HG03103 (cell line): ENCODE measurements around the gene FTSJ1.
"Not testable (repeated sequence)": the region's sequence is repeated elsewhere in the genome, so short reads cannot be mapped to it uniquely, and the experiment has no call there.

ENCODE experiments used
- ATAC-seq: cut with Tn5 transposase; IDR thresholded peaks from one replicate; pipeline ENCODE4 v1.9.1; 2021; ENCODE audit warnings: low read depth; ENCODE audit not compliant: unreplicated experiment

The FTSJ1 gene

DNA sequence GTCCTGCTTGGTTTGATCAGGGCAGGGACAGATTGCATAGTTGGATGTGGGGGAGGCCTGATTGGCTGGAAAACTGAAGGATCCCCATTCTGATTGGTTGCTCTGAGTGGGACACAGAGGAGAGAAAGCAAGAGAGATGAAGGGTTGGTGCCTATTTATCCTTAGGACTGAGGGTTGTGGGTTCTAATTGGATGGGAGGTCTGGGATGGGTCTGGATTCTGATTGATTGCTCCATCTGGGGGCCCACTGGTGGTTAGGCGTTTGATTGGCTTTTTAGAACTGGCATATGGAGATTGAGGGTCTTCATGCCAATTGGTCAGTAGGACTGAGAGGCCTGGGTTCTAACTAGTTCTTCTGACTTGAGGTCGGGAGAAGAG lies 45.0 kb downstream of the FTSJ1 start:
- ATAC-seq, result no peak

DNA sequence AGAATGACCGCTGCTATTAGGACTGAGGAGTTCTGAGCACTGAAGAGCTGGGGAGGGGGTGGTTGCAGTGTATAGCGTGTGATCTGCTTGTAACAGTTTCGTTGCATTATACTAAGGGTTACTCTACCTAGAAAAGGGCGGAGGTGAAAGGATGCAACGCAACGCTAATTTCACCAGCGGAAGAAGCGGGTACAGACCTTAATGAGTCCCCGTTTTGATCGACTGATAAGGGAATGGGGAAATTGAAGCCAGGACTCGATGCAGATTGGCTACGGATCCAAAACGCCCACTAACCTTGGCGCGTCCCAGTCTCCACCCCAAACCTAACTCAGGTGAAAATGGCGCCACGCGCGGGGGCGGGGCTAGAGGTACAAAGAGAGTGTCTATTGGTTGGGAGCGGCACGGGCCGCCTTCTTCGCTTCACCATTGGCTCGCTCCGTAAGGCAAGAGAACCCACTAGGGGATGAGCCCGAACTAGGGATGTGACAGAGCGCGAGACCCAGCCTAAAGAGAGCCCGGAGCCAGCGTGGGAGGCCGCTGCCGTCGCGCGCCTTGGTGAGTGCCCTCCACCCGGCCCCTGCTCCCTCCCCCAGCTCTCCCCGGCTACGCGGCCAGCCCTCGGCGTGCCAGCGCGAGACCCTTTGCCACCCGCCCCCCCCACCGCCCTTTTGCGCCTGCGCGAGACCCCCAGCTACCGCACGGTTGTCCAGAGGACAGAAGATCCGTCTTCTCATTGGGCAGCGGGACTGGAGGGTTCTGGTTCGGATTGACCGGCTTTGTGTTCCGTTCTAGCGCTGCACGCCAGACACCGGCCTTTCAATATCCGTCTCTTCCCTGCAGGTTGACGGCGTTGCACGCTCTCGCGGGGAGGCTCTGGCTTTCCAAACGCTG lies 45.6 kb downstream of the FTSJ1 start, which contains the start of gene EBP:
Gene EBP (plus strand): TSS at position 456 of the 891 bp plus-strand sequence. CDS start 1,964 bp downstream, outside the sequence.
- peak; percentile 95 for ATAC-seq

DNA sequence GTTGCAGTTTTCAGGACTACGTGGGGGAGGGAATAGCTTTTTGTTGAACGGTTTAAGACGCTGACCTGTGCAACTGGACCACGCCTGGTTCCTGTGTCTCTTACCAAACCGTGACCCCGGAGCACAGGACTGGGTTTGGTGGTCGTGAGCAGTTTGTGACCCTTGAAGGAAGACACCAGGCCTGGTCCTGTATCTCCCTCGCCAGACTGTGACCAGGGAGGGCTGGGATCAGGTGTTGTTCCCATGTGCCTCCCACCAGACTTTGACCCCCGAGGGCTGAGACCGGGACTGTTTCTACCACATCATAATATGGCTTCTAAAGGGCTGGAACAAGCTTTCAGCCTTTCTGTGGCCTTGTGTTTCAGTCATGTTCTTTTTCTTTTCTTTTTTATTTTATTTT lies 46.3 kb downstream of the FTSJ1 start:
- no peak for ATAC-seq

DNA sequence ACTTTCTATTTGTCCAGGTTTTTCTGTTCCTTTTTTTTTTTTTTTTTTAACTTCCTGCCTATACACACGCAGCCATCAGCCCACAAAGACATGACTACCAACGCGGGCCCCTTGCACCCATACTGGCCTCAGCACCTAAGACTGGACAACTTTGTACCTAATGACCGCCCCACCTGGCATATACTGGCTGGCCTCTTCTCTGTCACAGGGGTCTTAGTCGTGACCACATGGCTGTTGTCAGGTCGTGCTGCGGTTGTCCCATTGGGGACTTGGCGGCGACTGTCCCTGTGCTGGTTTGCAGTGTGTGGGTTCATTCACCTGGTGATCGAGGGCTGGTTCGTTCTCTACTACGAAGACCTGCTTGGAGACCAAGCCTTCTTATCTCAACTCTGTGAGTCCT lies 47.7 kb downstream of the FTSJ1 start:
- ATAC-seq, result no peak

DNA sequence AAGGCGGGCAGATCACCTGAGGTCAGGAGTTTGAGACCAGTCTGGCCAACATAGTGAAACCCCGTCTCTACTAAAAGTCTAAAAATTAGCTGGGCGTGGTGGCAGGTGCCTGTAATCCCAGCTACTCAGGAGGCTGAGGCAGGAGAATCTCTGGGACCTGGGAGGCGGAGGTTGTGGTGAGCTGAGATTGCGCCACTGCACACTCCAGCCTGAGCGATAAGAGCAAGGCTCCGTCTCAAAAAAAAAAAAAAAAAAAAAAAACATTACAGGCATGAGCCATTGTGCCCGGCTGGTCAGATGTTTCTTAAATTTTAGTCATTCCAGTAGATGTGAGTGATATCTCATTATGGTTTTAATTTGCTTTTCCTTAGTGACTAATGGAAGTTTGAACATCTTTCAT lies 49.9 kb downstream of the FTSJ1 start:
- not testable (repeated sequence) for ATAC-seq

DNA sequence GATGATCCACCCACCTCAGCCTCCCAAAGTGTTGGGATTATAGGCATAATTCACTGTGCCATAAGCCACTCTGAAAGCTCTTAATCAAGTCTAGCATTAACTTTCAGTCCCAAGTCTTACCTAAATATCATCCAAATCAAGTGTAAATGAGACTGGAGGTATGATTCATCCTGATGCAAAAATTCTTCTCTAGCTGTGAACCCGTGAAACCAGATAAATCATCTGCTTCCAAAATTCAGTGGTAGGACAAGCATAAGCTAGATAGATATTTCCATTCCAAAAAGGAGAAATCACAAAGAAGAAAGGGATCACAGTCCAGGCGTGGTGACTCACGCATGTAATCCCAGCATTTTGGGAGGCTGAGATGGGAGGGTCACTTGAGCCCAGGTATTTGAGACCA lies 54.7 kb downstream of the FTSJ1 start:
- ATAC-seq, result no peak

DNA sequence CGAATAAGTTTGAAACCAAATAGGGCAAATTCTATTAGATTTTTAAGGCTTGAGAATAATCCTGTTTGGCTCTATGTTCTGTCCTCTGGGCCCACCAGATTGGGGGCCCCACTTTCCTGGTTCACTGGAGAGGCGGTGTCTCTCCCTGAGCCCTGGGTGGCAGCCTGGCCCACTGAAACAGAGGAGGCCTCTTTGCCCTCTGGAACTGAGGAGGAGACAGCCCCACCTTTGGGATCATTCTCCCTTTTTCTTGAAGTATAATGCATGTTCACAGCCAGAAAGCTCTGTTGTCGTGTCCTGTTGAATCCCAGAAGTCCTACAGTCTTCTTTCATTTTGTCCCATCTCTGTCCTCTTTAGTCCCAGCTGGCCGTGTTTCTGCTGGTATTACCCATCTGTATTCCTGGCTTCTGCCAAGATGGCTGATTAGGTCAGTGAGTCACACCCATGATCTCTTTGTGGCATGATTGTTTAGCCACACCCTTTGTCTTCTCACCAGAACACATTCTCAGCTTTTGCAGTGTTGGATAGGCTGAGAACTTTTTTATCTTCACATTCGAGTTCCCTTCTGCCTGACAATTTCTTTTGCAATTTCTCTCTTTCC lies 55.5 kb downstream of the FTSJ1 start:
- ATAC-seq, result no peak

DNA sequence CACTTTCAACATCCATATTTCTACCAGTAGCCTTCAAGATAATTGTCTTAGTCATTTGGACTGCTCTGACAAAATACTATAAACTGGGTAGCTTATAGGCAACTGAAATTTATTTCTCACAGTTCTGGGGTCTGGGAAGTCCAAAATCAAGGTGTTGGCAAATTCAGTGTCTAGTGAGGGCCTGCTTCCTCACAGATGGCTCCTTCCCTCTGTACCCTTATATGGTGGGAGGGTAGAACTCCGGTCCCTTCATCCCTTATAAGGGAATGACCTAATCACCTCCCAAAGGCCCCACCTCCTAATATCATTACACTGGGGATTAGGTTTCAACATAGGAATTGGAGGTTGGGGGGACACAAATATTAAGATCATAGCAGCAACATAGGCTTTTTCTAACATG lies 56.2 kb downstream of the FTSJ1 start:
- no peak for ATAC-seq

DNA sequence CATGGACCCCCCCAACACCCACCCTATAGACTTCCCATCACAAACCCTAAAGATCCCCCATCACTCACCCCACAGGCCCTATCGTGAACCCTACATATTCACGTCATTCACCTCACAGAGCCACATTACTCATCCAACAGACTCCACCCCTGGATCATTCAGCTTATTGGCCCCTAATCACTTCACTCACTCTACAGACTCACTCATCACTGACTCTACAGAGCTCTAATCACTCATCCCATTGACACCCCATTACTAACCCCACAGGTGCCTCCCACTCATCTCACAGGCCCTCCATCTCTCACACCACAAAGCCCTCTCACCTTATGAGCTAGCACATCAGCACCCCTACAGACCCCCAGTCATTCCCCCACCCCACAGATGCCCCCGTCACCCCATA lies 57.2 kb downstream of the FTSJ1 start:
- no peak for ATAC-seq
